ENCODE data around the gene NOC4L.

The NOC4L gene

GRCh38 chr12:132201391-132202120 lies 57.3 kb downstream of the NOC4L start:
- no peak overlapping the region for H3K4me3 ChIP-seq (ENCODE audit: low read depth, low read length)
- DNase-seq (ENCODE audit: low read depth) = no peak
- no peak for TF ChIP-seq CTCF (IDR thresholded peaks at IDR 0.05; ENCODE audit: insufficient read depth, low read depth, low read length, missing control alignments)
